DOHH2 (cell line): ENCODE results near the gene VAC14.

Experiments used
- H3F3A ChIP-seq: fragments of 200-600 bp; sonication (generic), shearing (Covaris generic); 2 replicates; pipeline ENCODE4 v1.6.0; 2016; ENCODE audit warnings: antibody characterized with exemption, mild to moderate bottlenecking; ENCODE audit not compliant: control insufficient read depth, insufficient read depth
- H3K27ac ChIP-seq: fragments of 200-600 bp; sonication (generic); 2 replicates; pipeline ENCODE4 v1.5.1; 2014; ENCODE audit warnings: low read depth, mild to moderate bottlenecking, low read length, moderate library complexity
- H3K27me3 ChIP-seq: fragments of 200-600 bp; sonication (generic); 2 replicates; pipeline ENCODE4 v1.6.1; 2014; ENCODE audit warnings: mild to moderate bottlenecking, low read length, mixed read lengths; ENCODE audit not compliant: control insufficient read depth
- H3K36me3 ChIP-seq: fragments of 200-600 bp; sonication (generic); 2 replicates; pipeline ENCODE4 v1.6.1; 2014; ENCODE audit warnings: mild to moderate bottlenecking, low read length, moderate library complexity, mixed read lengths; ENCODE audit not compliant: control insufficient read depth
- H3K4me1 ChIP-seq: fragments of 200-600 bp; sonication (generic); 2 replicates; pipeline ENCODE4 v1.6.1; 2014; ENCODE audit warnings: mild to moderate bottlenecking, low read length, mixed read lengths; ENCODE audit not compliant: control insufficient read depth
- H3K4me2 ChIP-seq: fragments of 200-600 bp; sonication (generic); 2 replicates; pipeline ENCODE4 v1.6.0; 2014; ENCODE audit warnings: mild to moderate bottlenecking, low read length, moderate library complexity
- H3K4me3 ChIP-seq: fragments of 200-600 bp; sonication (generic); 2 replicates; pipeline ENCODE4 v1.5.1; 2014; ENCODE audit warnings: mild to moderate bottlenecking, low read length, mixed read lengths
- H3K79me2 ChIP-seq: fragments of 200-600 bp; sonication (generic); 2 replicates; pipeline ENCODE4 v1.6.1; 2014; ENCODE audit warnings: mild to moderate bottlenecking, low read length, mixed read lengths; ENCODE audit not compliant: control insufficient read depth
- H3K9me2 ChIP-seq: fragments of 200-600 bp; sonication (generic); replicated peaks from 2 replicates; pipeline ENCODE4 v1.6.1; 2014; ENCODE audit warnings: mild to moderate bottlenecking, low read length, mixed read lengths; ENCODE audit not compliant: control insufficient read depth
- H3K9me3 ChIP-seq: fragments of 200-600 bp; sonication (generic); 2 replicates; pipeline ENCODE4 v1.6.1; 2014; ENCODE audit warnings: antibody characterized with exemption, low read length, mixed read lengths; ENCODE audit not compliant: control insufficient read depth, insufficient read depth
- H4K20me1 ChIP-seq: fragments of 200-600 bp; sonication (generic); 2 replicates; pipeline ENCODE4 v1.6.0; 2014; ENCODE audit warnings: low read depth, mild to moderate bottlenecking, antibody characterized with exemption, low read length, moderate library complexity; ENCODE audit not compliant: control insufficient read depth, insufficient read depth
- CTCF ChIP-seq: fragments of 200-600 bp; sonication (generic); IDR thresholded peaks from one replicate; pipeline ENCODE4 v1.5.1; 2014; ENCODE audit warnings: antibody characterized with exemption, mild to moderate bottlenecking, low read depth, low read length; ENCODE audit not compliant: poor library complexity, severe bottlenecking
- EZH2phosphoT487 ChIP-seq: fragments of 200-600 bp; sonication (generic); IDR thresholded peaks from 2 replicates; pipeline ENCODE4 v1.6.1; 2017; ENCODE audit warnings: borderline replicate concordance, mild to moderate bottlenecking, antibody characterized with exemption, low read length, moderate library complexity, mixed read lengths

VAC14 gene

GRCh38 chr16:70741783-70742125, 59.2 kb downstream of the VAC14 start:
- Histone ChIP-seq H4K20me1 (no peaks in the 10 kb centered on the region), H3K4me2 (no peak overlapping the region), H3K27me3 (no peaks in the 10 kb centered on the region), H3K4me3 (no peak overlapping the region), H3K9me3 (no peaks in the 10 kb centered on the region; the same call in 1 of the 2 replicates), H3K4me1 (peaks cover 19% of the 10 kb centered on the region), H3K9me2 (no peaks in the 10 kb centered on the region), H3F3A (no peaks in the 10 kb centered on the region), H3K79me2 (no peaks in the 10 kb centered on the region), H3K27ac (no peak overlapping the region), H3K36me3 (peaks cover 32% of the 10 kb centered on the region)
- TF ChIP-seq EZH2phosphoT487 (no peak), CTCF (no peak)

- Histone ChIP-seq H4K20me1 (no peaks in the 10 kb centered on the region), H3K4me3 (no peak overlapping the region), H3K79me2 (no peaks in the 10 kb centered on the region), H3K4me2 (no peak overlapping the region), H3K9me2 (no peaks in the 10 kb centered on the region), H3K36me3 (peaks cover 30% of the 10 kb centered on the region), H3F3A (no peaks in the 10 kb centered on the region), H3K9me3 (no peaks in the 10 kb centered on the region; the same call in 1 of the 2 replicates), H3K27me3 (no peaks in the 10 kb centered on the region), H3K4me1 (peaks cover 19% of the 10 kb centered on the region), H3K27ac (no peak overlapping the region)
- no peak for TF ChIP-seq EZH2phosphoT487
- no peak for TF ChIP-seq CTCF
Measured at GRCh38 chr16:70740914-70741782, 59.8 kb downstream of the VAC14 start.

GRCh38 chr16:70740174-70740913, 60.6 kb downstream of the VAC14 start:
- Histone ChIP-seq H3K9me3 (no peaks in the 10 kb centered on the region; the same call in 1 of the 2 replicates), H3F3A (no peaks in the 10 kb centered on the region), H3K4me1 (peaks cover 19% of the 10 kb centered on the region), H3K79me2 (no peaks in the 10 kb centered on the region), H3K9me2 (no peaks in the 10 kb centered on the region), H3K4me2 (no peak overlapping the region), H3K27ac (no peak overlapping the region), H3K4me3 (no peak overlapping the region), H3K36me3 (peaks cover 28% of the 10 kb centered on the region), H3K27me3 (no peaks in the 10 kb centered on the region), H4K20me1 (no peaks in the 10 kb centered on the region)
- TF ChIP-seq EZH2phosphoT487 (no peak), CTCF (no peak)
